ENCODE measurements around the gene TXNDC5.

GRCh38 chr6:7954477-7955200, 44.1 kb upstream of the TXNDC5 start:
- TF ChIP-seq EZH2 (IDR thresholded peaks at IDR 0.05; ENCODE audit: insufficient read depth, poor library complexity, severe bottlenecking) (no peak), EZH2phosphoT487 (IDR thresholded peaks at IDR 0.05; ENCODE audit: insufficient read depth, low read depth) (no peak)

Data from GM23248 (cell line).